NCI-H1092 (cell line): ENCODE data around the gene MLLT1.

Experiments used
- DNase-seq: peaks from one replicate; lab custom pipeline; 2025; lab: John Stamatoyannopoulos, UW

MLLT1 gene

DNA sequence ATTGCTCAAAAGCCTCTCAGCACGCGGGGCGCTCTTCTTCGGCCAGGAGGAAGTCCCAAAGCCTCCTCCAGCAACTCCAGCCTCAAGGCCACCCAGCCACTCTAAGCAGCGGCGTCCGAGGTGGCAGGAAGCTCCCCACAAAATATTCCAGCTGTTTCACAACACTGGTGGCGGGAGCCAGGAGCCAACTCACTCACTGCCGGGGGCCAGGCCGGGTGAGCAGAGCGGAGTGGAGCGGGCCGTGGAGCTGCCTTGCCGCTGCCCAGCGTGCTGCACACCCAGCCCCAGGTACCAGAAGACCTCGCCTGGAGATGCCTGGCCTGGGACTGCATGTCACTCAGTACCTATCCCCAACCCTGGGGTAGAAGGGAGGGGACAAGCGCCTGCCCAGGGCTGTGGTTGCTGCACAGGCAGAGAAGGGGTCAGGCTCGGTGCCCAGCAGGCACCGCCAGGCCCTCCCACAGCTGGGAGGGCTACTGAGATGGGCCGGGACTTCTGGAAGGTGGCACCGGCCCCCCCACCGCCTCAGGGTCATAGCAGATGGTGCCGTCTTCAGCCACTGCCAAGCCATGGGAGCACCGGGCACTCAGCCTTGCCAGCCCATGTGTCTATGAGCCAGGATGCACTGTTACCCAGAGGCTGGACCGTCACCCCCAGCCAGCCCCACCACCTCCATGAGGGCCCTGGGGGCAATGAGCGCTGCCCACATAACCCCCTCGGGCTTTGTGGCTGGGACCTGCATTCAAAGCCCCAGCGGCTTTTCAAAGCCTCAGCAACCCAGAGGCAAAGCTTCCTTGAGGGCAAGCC is 59.2 kb downstream of the MLLT1 start:
- no peak for DNase-seq

DNA sequence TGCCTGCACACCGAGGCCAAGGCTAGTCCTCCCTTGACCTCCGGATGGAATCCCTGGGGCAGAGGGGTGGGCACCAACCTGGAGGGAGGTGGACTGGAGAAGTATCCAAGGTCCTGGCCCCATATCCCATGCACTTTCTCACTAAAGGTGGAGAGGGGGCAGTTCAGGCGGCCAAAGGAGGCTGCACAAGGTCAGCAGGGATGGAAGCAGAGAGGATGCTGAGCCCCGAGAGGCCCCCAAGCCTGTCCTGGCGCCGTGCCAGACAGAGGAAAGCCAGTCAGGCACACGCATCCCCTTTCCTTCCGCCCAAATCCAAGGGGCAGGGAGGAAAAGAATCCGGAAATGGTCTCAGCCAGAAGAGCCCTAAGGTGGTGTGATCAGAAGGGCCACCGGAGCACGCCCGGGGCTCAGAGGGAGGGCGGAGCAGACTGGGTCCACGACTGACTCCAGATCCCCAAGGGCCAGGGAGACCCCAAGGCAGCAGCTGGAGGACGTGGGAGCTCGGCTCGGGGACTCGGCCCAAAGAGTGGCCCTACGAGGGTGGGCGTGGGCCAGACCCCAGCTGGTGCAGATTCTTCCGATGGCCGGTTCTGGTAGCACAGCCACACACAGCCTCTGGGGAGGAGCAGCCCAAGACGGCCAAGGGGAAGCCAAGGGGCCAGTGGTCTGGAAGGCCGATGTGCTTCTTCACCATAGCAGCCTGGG is 60.0 kb downstream of the MLLT1 start:
- no peak for DNase-seq

DNA sequence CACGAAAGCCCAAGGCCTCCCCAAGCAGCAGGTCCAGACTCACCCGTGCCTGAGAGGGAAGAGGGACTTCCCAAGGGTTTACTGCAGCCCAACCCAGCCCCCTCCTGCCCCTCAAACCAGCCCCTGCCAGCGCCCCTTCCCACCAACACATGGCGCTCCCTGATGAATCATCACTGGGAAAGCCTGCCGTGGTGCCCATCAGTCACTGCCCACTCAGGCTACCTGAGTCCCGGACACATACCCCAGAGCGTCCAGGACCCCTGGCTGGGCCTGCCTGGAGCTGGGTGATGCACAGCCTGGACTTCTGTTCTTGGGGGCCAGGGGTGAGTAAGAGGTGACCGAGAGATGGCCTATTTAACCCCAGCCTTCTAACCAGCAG is 60.6 kb downstream of the MLLT1 start:
- DNase-seq = no peak

DNA sequence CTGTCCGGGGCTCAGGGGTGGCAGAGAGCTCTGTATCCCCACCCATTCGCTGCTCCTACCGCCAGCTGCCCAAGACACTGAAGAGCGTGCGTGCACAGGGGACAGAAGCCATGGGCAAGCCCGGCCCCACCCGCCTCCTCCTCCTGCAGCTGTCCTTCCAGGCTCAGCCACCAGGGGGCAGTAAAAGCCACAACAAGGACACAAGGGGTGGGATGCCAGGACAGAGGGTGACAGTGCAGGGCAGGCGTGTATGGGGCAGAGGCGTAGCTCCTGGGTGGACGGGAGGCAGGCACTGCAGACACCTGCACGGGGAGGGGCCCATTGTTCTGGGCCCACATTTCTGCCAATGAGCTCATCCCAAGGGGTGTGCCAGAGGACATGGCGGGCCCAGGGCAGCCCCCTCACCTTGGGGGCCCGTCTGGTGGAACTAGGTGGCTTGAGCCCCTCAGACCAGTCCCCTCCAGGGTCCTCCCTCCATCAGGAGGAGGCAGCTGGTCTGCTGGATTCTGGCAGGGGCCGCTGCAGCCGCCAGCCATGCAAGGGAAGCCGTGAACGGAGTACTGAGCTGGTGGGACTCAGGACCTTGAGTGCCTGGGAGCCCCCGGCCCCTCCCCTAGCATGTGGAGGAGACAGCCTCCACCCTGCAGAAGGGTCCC is 61.2 kb downstream of the MLLT1 start:
- peak; percentile 64 for DNase-seq

- DNase-seq = no peak
These were observed 61.9 kb downstream of the MLLT1 start for GRCh38 chr19:6217752-6218334.

DNA sequence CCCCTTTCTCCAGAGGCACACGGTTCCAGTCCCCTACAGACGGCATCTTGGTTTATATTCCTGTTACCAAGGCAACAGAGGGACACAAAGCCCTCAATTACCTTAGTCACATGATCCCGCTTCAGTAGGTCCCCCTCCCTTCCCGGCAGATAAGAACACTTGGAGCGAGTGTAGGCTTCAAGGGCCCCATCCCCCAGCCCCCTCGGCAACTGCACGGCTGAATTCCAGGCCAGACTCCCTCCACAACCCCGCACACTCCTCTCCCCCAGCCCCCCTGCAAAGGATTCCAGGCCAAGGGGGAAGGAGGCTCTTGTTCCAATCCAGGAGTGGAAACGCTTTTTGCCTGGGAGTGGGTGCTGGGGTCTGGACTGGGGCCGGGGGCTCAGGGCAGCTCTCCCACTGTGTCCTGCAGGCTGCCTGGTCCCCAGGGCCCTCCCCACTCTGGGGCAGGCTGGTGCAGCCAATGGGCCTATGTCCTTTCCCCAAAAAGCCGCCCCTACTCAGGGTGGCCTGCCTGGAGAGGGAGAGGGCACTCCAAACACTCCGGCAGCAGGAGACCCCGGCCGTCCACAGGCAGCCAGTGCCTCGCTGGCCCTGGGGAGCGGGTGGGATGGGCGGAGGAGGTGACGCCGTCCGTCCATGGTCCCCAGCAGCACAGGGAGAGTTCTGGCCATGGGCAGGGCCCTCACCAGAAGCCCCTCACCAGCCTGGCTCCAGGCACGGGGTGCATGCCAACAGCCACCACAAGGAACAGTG is 62.6 kb downstream of the MLLT1 start:
- no peak for DNase-seq

DNA sequence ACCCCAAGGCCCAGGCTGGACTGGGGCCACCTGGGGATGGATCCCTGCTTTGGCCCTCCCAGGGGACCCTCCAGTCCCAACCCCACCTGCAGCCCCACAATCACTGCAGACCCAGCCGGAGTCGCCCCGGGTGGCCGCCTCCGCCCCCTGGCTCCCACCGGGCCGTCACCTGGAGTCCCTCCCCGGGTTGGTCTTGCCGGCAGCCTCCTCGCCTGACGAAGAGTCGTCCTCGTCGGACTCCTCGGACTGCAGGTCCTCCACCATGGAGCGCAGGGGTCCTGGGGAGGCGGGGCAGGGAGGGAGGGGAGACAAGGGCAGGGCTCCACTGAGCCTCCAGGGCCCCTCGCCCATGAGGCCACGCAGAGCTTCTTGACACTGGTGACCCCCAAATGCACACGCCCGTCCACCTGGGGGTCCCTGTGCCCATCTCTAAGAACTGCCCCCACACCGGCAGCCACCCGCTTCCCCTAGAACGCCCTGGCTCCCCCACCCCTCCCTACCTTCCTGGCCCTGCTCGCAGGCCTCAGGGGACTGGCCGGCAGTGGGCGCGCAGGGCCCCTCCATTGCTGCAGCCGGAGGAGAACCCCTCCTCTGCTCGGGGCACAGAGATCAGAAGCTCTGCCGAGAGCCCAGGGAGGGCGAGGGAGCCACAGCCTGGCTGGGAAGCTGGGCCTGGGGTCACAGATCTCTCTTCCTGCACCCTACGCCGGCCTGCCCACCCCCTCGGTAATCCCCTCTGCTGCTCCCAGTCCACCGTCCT is 63.4 kb downstream of the MLLT1 start:
- DNase-seq = no peak

DNA sequence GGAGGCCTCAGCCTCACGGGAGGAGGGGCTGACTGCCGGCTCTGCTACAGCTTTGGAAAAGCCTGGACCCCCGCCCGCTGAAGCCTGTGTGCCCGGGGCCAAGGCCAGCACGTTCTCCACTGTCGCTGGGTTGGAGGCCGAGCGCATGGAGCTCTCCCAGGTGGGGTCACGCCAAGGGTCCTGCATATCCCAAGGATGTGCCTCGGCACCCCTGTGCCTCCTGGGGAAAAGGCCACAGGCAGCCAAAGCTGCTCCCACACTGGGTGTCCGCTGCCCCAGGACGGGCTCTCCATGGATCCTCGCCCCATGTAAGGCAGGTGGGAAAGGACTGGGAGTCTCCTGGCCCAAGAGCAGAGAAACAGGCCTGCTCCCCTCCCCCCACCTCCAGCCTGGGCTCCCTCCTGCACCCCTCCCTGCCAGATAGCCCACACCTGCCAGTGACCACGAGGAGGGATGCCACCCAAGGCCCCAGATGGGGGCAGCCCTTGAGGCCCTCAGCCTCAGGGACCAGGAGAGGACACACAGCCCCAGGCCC is 64.0 kb downstream of the MLLT1 start:
- DNase-seq = no peak

GRCh38 chr19:6214881-6215541 is 64.8 kb downstream of the MLLT1 start:
- no peak for DNase-seq

GRCh38 chr19:6213696-6214641 is 65.8 kb downstream of the MLLT1 start:
- DNase-seq = no peak

GRCh38 chr19:6213266-6213595 is 66.5 kb downstream of the MLLT1 start:
- no peak for DNase-seq

DNA sequence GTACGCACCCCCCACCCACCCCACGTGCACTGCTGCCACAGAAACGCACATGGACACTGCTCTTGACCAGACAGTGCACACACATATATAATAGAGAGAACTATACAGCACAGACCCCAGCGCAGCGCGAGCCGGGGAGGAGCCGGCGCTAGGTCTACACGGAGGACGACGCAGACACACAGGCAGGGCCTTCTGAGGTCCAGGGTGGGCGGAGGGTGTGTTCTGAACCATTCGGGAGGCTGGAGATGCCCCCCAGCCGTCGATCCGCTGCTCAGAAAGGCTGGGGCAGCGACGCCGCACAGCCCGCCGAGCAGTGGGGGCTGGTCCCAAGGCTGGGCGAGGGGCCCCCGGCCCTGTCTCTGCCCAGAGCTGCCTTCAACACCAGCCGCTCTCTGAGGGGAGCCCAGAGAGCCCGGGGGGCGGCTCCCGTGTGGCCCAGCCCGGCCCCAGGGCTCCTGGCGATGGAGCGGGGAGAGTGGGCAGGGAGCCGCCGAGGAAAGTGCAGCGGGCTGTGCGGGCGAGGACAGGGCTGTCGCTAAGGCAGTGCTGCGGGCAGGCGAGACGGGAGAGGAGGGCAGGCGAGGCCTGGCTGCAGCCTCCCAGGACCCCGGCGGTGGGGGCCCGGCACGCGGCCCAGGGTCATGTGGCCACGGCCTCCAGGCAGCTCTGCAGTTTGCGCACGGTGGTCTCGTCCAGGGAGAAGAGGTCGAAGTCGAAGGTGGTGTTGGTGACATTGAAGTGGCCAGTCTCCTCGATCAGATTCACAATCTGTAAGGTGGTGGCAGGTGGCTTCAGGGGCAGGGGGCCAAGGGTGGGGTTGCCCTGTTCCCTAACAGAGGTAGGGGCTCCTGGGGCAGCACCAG is 67.1 kb downstream of the MLLT1 start:
- DNase-seq = no peak

DNA sequence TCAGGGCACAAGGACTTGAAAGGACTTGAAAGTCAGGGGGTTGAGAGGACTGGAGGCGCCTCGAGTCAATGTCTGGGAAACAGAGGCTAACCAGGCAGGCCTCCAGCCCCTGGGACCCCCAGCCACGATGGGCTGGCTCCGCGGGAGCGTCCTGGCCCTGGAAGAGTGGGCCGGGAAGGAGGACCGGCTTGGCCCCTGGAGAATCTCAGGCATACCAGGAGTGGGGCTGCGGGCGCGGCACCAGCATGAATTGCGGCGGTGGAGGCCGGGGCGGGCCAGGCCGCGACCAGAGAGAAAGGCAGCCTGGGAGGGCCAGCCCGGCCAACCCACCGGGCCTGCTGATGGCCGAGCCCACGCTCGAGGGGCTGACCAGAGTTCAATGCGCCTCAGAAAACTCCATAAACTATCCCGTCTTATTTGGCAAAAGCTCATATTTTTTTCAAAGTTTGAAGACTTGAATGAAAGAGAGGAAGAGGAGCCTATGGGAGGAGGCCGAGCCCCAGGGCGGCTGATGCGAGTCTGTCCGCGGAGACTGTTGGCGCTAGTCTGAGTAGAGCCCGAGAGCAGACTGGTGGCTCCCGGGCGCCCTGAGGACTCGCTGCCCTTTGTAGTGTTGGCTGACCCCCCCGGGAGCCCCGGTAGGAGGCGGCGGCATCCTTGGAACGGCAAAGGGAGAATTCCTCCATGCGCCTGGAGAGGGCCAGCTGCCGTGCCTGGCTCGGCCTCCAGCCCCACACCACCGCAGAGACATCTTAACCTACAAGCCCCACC is 68.0 kb downstream of the MLLT1 start:
- DNase-seq = no peak

DNA sequence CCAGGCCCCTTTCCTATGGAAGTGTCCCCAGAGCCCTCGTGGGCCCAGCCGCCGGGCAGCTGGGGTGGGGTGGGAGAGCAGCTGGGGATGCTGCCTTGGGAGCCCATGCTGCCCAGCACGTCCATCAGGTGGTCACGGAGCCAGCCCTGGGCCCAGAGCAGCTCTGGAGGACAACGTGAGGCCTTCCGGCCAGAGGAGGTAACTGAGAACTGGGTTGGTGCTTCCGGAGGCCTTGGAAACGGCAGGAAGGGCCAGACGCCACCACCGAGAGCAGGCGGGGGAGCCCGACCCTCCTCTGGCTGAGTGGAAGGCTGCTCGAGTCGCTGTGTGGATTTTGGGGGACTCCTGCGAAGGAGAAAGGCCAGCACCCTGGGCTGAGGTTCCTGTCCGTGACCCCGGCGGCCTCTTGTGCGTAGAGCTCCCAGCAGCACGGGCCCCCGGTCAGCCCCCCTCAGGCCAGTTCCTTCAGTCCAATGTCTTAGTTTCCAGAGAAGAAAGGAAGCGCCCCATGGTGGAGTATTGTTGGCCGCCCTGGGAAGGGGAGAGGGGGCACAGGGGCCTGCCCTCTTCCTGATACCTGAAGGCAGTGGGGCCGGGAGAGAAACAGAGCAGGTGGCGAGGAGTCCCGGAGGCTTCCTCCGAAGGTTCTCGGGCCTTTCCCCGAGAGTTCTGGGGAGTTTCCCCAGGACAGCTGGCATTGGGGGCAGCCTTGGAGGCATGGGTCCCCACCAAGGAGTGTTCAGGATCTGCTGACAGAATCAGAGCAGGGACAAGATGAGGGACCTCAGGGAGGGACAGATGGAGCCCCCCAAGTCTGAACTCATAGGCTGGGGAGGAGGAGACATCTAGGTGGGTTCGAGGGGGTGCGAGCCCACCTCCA is 68.8 kb downstream of the MLLT1 start:
- no peak for DNase-seq

DNA sequence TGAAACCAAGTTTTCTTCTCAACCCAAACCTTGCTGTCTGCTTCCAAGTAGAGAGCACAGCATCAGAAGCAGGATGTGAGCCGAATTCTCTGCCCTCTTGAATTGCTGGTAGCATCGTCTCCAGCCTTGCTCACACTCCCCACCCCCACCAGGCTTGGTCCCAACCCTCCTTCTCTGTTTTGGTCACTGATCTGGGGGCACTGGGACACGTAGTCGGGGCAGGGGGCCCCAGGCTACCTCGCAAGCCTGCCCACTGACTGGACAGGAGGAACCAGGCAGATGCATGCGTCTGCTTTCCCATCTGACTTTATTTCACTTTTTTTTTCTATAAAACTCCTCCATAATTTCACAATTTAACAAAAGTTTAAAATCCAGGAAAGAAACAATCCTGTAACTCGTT is 69.7 kb downstream of the MLLT1 start:
- DNase-seq = no peak

GRCh38 chr19:6209680-6210079 is 70.1 kb downstream of the MLLT1 start:
- no peak for DNase-seq

DNA sequence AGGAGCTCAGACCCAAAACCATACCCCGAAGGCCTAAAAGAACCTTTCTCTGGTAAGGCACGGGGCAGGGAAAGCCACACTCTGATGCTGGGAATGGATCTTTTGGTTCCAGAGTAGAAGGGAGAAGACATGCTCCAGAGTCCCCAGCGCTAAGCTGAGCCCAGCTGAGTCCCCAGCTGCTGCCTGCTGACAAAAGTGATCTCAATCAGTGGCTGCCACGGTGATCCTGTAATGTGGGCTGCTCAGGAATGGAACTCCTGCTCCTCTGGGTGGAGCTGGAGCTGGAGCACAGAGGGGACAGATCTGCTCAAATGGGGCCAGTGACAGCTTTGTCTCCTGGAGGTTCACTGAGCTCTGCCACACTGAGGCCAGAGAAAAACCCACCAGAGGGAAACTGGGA is 70.5 kb downstream of the MLLT1 start:
- no peak for DNase-seq
